ENCODE results near the gene WFS1.

WFS1 gene

DNA sequence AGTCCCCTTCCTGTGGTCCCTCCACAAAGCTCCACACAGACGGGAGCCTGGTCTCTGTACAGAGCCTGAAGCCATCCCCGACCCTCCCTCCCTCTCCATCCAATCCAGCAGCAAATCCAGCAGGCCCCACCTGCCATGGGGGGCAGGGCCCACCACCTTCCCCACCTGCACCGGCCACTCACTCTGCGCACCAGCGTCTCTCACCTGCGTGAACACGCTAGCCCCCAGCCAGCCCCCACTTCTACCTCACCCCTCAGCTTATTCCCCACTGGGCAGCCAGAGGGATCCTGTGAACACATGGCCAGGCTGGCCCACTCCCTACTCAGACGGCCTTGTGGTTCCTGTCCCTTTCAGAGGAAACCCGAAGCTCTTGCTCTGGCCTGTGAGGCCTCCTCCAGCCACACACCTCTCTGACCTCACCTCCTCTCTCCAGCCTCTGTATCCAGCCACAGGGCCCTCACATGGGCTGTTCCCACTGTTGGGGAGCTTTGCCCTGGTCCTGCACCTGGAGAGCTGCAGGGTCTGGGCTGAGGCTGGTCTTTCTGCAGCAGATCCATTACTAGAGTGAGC is 70.9 kb downstream of the WFS1 start:
- DNase-seq (ENCODE audit: low read depth), result no peak

DNA sequence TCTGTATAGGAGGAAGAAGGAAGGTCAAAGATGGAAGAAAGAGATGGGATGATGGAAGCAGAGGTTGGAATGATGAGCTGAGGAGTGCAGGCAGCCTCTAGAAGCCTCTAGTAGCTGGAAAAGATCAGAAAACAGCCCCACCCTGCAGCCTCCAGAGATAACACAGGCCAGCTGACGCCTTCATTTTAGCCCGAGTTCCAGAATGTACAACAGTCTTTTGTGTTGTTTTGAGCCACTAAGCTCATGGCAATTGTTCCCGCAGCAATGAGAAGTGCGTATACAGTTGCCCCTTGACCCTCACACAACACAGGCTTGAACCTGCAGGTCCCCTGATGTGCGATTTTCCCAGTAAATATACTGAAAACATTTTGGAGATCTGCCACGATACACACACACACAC is 72.0 kb downstream of the WFS1 start:
- DNase-seq (ENCODE audit: low read depth), result no peak

DNA sequence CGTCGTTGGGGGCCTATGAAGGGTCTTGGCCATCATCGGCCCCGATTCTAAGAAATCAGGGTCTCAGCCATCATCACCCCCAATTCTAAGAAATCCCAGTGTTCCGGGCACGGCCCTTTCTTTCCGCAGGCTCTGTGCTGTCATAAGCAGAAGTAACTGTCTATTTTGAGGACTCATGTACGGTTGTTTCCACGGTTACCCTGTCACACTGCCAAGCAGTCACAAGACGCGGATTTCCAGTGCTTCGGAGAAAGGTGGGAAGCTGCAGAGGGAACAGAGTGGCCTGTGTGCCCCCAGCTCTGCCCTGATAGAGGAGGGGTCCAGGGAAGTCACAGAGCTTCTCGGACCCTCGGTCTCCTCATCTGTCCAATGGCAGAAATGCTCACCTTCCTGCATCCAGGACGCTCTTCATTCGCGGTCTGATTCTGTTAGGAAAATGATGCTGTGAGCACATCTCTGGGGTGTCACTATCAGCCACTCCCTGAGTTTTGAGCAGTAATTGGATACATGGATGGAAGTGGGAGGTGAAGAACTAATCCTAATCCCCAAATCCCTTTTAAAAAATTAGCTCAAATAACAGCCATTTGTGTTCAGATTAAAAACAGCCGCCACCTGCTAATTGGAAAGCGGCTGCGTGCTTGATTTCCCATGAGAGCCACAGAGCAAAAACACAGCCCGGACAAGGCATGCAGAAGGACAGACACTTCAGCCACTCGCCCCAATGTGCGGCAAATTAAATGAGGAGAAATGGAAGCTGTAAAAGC is 73.1 kb downstream of the WFS1 start:
- DNase-seq (ENCODE audit: low read depth), result no peak

GRCh38 chr4:6343939-6344408 is 74.3 kb downstream of the WFS1 start:
- DNase-seq (ENCODE audit: low read depth), result no peak

DNA sequence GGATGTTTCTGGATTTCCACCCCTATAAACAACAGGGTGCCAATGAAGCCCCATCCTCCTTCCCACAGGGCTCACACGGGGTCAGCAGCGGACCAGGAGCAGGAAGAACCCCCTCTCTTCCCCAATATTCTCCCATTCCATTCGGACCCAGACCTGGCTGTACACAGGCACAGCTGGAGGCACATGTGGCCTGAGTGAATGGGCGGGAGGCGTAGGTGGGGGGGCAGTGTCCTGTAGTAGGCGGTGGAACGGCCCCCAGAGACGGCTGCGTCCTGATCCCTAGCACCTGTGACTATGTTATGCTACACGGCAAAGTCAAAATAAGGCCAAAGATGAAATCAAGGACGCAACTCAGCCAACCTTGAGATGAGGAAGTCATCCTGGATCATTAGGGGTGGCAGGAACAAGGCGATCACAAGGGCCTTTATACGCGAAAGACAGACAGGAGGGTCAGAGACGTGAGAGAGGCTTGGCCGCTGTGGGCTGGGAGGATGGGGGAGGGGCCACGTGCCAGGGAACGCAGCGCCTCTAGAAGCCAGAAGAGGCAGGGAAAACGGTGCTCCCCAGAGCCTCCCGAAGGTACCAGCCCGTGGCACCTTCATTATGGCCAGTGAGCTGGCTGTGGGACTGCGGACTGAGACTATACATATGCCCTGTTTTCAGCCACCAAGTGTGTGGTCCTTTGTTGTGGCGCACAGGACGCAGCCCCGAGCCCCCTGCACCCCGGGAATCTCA is 75.6 kb downstream of the WFS1 start:
- DNase-seq (ENCODE audit: low read depth), result no peak

DNA sequence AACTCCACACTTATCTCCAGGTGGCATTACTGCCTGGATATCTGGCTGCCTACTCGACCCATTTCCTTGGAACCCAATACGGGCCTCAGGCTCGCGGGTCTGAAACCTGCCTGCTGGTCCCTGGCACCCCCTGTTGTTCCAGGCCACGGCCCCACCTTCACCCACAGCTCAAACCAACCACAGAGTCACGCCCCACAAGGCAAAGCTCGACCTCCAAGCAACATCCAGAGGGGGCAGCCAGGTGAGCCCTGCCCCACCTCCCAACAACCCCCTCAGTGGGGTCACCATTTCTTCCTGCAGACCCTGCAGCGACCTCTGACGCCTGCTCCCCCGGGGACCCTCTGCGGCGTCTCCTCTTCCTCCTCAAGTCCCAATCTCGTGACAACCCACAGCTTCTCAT is 76.2 kb downstream of the WFS1 start:
- no peak for DNase-seq (ENCODE audit: low read depth)

DNA sequence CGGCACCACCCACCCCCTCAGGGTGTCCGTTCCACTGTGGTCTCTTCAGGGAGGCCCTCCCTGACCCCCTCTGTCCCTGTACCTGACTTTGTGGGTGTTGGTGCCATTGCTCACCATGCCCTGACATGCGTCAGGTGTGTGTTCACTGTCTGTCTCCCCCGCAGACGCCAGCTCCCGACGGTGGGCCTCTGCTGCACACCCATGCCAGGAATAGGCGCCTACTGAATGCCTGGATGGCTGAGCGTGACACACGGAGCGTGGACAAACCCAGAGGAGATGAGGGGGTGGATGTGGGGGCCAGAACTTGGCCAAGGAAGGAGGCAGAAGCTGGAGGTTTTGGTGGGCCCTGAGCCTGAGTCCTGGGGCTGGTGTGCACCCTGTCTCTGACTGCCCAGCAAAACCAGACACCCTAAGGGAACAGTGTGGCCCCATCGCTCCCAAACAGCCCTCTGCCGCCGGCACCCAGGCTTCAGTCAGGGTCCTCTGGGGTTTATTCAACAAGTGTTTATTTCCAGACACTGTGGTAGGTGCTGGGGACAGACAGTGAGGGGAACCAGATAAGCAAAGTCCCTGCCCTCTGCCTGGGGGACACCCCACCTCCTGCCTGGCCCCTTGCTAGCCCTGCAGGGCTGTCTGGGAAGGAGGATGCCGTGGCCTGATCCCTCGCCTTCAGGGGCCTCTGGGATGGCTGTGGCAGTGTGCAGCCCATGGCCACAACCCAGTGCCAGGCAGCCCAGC is 76.9 kb downstream of the WFS1 start:
- DNase-seq (ENCODE audit: low read depth), result no peak

DNA sequence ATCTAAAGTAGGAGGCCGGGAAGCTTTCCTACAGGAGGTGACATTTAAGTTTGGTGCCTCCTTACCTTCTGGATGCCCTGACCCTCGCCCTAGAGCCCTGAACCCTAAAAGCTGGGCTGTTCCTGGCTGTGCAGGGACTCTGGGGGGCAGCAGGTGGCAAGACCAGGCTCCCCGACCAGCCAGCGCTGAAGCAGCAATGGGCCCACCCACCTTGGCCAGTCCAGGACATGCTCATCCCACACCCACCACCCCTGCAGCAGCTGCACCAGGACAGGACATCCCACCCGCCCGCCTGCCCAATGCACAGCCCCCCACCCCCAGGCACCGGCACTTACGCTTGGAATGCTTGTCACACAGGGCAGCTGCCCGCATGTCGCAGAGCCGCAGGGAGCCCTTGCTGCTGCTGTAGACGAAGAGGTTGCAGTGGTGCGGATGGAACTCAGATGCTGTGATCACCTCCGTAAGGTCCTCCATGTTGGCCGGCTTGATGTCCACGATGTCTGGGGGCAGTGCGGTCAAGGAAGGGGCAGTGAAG is 77.9 kb downstream of the WFS1 start:
- DNase-seq (ENCODE audit: low read depth), result no peak

DNA sequence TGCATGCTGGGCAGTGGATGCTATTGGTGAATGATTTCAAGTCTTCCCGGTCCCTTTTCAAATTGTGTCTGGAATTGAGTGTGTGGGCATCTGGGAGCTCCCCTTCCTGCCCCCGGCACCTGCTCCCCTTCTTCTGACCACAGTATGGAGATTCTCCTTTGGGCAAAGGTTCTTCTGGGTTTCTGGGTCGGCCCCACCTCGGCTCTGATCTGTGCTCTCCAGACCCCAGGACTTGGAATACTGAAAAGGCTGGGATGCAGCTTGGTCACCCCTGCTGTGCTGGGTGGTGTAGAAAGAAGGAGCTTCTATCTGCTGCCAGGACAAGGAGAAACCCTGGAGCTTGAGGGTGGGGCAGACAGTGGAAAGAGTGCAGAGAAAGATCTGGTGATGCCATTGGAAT is 78.8 kb downstream of the WFS1 start:
- DNase-seq (ENCODE audit: low read depth), result no peak

DNA sequence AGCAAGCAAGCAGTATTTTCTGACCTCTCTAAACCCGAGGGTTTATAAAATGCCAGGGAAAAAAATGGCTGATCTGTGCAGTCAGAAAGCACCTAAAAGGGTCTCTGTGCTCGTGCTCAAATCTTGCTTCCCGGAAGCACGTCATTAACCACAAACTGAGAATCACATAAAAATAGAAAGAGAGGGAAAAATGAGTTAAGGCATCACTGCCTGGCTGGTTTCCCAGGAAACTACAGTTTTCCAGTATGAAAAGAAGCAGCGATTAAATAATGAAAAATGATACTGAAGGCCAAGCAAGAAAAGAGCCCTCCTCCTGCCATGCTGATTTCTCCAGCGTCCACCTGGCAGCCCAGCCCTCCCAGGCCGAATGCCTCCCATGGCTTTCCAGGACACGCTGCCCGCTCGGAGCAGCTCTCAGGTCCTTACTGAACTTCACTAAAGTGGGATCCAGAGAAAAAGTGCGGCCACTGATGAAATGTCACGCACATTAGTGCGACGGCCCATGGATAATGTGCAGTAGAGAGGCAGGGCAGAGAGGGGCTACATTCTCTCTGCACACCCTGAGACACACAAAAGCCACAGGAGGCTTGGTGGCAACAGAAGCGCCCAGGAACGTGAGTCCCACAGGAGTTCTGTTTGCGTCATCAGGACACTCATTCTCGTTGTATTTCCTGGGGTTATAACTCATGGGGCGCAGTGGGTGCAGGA is 80.4 kb downstream of the WFS1 start:
- no peak for DNase-seq (ENCODE audit: low read depth)

- no peak for DNase-seq (ENCODE audit: low read depth)
Observed at GRCh38 chr4:6350646-6351045, 81.0 kb downstream of the WFS1 start.

DNA sequence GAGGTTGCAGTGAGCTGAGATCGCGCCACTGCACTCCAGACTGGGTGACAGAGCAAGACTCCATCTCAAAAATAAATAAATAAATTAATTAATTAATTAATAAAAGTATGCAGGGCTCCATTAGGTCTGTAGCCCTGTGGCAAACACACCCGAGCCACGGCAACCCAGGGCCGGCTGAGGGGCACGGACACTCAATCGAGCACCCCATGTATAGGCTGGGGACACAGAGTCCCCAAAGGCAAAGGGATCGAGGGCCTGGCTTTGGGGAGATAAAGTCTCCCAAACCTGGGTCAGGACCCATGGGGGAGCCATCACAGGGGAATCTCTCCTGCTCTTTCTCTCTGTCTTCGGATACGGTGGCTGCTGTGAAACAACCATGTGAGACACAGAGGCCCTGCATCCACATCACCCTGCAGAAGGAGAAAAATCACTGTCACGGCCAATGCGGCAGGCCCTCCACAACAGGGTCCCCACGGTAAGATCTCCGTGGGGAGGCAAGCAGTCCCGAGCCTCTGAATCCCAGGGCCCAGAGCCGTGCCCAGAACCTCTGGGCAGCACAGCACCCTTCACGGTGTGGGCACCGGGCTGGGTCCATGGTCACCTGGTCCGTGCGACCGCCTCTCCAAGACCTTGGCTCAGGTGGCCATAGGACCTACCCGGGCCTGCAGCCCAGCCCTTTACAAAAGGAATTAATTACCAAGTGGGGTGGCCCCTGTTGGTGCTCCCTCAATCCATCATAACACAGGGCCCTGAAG is 81.8 kb downstream of the WFS1 start:
- no peak for DNase-seq (ENCODE audit: low read depth)

DNA sequence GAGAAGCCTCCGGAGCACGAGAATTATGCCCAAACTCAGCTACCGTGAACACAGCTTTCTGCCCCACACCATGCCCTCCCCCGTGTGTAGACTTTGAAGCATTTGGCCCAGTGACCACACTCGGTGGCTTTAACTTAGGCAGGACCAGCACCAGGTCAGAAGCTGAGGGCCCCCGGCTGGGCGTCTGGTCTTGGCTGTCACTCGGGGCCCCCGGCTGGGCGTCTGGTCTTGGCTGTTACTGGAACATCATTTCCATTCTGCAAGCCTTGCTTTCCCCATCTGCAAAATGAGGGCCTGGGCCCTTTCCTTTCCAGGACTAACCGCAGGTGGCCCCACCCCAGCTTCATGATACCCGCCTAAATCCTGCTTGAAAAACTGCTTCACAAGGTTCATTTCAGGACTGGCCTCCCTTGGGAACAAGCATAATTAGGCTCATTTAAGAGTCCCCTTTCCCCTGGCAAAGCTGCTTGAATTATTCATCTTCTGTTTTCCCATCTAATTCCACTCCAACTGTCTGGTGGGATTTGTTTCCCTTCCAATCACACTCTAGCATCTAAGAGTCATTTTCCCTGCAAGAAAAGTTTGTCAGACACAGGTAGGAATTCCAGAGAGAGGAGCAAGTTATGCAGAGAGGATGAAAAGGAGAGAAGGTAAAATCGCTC is 82.5 kb downstream of the WFS1 start:
- DNase-seq (ENCODE audit: low read depth), result no peak
